HCEC 1CT (cell line): ENCODE measurements around the gene HEPACAM2.

Experiments used
- DNase-seq: peaks from one replicate; pipeline ENCODE4 v3.0.0-alpha.2; 2017

The HEPACAM2 gene

GRCh38 chr7:93226310-93226709, at the start of gene HEPACAM2:
Gene HEPACAM2, minus strand, starts transcription at chr7:93226469.
- DNase-seq: no peak

- DNase-seq: no peak
Measured at GRCh38 chr7:93265220-93265619, 39.0 kb upstream of the HEPACAM2 start.

GRCh38 chr7:93262535-93262934, 36.3 kb upstream of the HEPACAM2 start:
- no peak for DNase-seq

GRCh38 chr7:93258661-93259060, 32.4 kb upstream of the HEPACAM2 start:
- DNase-seq: no peak

DNA sequence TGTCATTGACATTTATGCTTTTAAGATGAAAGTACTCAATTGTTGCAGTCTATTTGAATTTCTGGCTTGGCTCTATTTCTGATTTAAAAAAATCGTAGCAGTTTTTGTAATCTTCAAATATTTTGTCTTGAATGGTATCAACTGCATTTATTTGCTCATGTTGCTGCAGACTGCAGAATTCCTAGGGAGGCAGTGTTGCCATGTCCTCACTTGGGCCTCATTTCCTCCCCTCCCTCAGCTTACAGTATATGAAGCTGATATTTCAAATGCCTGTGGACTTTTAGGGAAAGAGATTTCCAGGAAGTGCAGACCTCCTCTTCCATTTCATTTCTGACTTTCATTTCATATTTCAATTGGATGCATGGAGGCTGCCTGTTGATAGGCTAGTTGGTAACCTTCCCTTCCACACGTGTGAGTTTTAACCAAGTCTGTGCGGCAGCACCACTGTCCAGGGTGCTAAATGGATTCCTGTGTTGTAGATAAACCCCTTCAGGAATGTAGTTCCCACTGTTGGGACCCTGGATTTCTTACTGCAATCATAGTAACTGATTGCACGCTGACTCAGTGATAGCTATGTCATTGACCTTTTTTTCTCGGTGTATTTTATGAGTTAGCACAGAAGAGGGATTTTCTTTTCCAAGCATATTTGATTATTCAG, 23.4 kb upstream of the HEPACAM2 start:
- no peak for DNase-seq

GRCh38 chr7:93245525-93246432, 19.5 kb upstream of the HEPACAM2 start:
- DNase-seq: peak; percentile 49

DNA sequence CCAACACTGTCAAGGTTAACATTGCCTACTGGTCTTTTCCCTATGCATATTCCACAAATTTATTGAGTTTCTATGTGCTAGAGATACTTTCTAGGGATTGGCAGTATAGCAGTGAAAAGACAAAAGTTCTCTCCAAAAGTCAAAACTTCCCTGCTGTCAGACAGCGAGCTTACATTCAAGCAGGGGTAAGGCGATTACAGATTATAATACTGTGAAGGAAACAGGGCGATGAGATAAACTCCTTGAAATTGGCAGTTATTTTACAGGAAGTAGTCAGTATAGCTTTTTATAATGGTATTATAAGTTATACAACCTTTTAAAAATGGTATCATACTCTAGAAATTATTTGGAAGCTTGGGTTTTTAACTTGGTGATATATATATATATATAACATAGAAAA, 15.8 kb upstream of the HEPACAM2 start:
- DNase-seq: no peak

GRCh38 chr7:93239824-93240223, 13.6 kb upstream of the HEPACAM2 start:
- no peak for DNase-seq

DNA sequence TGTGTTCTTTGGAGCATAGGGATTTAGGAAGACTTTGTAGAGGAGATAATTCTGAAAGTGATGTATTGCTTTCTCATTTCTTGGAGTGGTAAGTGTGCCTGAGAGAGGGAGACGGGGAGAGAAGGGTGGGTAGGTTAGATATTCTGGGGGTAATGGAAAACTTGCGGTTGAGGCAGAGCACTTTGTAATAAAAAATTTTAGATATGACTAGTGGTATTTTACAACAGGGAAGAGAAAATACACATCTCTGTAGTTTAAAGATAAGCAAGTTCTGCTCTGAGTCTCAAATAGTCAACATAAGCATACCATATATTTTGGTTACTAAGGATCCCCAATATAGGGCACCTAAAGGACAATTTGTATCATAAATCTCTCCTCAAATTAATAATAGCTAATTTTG, 12.5 kb upstream of the HEPACAM2 start:
- no peak for DNase-seq

GRCh38 chr7:93238131-93238530, 11.9 kb upstream of the HEPACAM2 start:
- DNase-seq: no peak

DNA sequence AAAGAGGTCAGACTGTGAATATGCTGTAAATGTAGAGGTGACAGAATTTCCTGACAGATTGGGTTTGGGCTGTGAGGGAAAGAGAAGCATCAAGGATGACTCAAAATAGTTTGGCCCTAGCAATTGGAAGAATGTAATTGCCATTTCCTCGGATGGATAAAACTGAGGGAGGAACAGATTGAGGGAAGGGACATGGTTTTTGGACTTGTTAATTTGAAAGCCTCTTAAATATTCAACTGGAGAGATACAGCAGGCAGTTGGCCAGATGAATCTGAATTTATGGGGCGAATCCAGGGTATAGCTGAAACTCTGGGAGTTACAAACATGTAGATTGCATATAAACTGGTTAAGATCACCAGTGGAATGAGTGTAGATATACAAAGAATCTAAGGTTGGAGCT, 9.3 kb upstream of the HEPACAM2 start:
- DNase-seq: no peak

DNA sequence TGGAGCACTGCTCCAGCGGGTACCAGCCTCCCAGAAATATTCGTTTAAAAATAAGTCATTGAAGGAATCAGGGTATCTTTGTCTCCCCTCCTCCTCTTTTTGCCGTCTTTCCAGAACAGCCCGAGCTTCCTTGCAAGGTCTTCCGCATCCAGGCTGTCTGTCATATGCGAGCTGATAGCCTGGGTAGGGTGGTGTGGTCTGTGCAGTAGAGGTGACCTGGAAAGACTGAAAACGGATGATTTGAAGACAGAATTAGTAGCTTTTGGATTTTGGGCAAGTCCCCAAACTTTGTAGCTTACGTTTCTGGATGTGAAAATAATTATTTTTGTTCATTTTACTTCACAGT, 6.4 kb upstream of the HEPACAM2 start:
- DNase-seq: no peak

DNA sequence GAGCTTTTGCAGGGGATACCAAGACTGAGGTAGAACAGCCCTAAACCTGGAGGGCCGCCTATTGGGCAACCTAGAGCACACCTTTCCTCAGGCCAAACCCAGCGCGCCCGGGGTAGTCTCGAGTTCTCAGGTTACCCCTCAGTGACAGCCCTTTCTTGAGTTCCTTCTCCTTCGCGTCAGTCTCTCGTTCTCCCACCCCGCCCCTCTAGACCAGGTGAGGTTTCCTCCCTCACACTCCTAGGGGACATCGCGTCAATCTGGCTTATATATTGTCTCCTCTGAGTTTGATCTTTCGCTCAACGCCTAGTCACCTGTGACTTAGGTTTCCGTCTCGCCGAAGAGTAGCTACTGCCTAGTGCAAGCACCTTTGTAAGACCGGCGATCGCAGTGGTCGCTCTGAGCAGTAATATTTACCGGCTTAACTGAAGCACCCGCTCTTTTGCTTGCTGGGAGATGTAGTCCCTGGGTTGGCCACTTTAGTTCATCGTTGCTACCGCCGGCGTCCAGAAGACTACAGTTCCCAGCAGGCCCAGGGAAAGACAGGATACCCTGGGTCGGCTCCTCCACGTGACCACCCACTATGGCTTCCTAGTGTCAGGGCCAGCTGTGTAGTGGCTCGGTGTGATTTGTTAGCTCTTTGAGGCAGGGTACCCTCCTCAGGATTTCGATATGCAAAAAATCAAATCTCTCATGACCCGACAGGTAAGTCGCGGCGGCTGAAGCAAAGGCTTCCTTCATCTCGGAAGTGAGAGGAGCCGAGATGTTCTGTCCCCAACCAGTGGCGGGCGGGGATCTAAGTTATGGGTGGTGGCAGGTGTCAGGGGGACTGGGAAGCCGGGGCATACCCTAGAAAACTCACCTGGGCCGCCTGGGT, 5.8 kb upstream of the HEPACAM2 start, which contains the start of gene VPS50:
VPS50 (plus strand) TSS at position 568 of the 874 bp plus-strand sequence; CDS start at position 670, 102 bp downstream.
- DNase-seq: peak; percentile 97

- no peak for DNase-seq
Measured at GRCh38 chr7:93231259-93231658, 5.0 kb upstream of the HEPACAM2 start.

DNA sequence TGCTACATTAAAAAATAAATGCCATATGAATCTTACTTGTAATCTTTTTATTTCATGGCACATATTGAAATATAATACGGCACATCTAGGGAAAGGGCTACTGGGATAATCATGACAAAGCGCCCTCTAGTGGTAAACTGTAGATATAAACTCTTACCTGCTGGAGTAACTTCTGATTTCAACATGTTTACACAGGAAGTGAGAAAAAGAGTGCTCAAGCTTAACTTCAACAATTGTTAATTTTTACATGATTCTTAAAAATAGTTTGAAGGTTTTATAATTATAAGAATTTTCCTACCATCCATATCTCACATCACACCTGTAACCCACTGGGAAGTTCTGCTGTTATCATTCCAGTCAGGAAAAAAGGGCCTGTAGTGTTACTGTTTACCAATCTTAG, 2.0 kb upstream of the HEPACAM2 start:
- peak; percentile 66 for DNase-seq

DNA sequence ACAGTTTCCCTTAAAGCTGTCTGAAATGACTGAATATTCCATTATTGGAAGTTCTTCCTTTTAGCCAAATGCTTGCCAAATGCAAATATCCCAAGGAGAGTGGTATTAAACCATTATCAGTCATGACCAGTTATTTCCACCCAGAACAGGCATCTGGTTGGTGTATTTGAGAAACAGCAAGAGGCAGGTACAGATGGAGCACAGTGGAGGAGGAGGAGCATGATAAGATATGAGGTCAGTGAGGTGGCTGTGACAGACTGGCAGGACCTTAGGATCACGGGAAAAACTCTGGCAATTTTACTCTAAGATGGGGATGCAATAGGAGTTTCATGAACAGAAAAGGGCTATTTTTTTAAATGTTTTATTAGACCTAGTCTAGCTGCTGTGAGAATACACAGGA, 6.4 kb downstream of the HEPACAM2 start:
- DNase-seq: no peak

- DNase-seq: no peak
Measured at GRCh38 chr7:93218997-93219827, 7.1 kb downstream of the HEPACAM2 start.

DNA sequence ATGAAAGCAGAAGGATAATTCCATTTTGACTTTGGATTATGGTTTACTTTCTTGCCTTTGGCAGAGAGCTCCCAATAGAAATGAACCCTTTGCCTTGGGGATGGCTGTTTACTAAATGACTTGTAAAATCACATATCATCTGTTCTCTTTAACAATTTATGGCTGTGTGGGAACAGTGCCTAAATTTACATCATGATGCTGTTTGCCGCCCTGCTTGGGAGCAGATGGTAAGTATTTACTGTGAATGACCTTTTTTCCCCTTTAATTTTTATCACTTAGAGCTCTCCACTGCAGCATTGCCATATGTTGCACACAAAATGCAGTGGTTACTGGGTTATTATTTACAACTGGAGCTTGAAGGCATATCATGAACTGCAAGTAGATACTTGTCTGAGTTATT, 13.4 kb downstream of the HEPACAM2 start:
- DNase-seq: no peak

DNA sequence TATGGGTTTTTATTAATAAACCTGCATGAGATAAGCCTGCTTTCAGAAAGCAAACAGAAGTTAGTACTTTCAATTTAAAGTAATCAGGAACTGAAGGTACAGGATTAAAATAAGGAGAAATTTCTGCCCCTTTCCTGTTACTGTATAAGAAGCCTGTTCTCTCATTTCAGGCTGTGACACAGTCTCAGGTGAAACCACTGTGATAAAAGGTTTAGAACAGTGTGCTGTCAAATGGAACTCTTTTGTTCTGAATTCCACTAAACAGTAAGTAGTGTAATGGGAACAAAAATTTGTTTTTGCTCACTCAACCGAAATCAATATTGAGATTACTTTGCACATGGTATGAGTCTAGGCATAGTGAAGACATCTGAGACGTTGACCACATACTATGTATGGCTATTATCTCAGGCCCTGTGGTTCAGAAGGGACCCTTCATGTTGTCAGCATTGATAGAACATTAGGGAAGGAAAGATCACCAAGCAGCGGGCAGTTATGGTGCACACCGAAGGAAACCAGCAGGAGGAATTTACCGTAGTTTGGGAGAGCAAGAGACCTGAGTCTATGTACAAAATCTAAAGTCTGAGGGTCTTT, 14.9 kb downstream of the HEPACAM2 start:
- no peak for DNase-seq

DNA sequence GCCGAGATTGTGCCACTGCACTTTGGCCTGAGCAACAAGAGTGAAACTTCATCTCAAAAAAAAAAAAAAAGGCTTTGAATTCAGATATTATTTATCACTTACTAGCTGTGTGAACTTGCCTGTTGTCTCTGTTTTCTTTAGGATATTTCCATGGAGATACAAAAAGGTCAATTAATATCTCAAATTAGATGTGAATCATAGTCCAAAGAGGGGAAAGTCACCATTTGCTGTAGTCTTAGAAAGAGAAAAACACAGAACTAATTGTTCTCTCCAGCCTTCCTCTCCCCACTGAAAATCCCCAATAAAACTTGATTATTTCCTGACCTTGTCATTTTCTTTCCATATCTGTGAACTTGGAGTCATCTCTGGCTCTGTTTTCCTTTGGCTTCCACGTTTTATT, 21.2 kb downstream of the HEPACAM2 start:
- DNase-seq: no peak

DNA sequence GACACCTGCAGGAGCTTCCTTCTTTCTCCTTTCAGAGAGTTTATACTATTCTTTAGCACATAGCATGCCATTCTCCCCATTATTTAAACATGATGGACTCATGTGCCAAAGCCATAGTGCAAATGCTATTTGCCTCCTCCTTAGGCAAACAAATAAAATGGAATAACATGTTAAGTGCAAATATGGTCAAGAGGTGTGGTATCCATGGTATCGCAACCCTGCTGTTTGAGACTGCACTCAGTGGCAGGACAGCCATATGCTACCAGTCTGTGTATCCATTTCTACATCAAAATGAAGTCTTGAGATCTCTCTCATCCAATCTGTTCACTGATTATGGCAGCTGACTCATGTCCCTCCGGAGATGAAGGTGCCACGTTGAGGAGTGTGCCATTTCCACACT, 22.8 kb downstream of the HEPACAM2 start:
- no peak for DNase-seq
